Gastrocnemius medialis (tissue), 4 donors: Measurements from ENCODE around the gene MAD2L1.

Source experiments
- CTCF ChIP-seq, 5 experiments: fragments of 450-650 bp in 3 of 5; fragments of 200-600 bp in 2 of 5; sonication (generic) in 2 of 5; IDR thresholded peaks in 4 of 5; conservative IDR thresholded peaks in 1 of 5; 1 replicate in 4 of 5; 2 replicates in 1 of 5; pipeline ENCODE4 v1.5.1; 2016 to 2019; ENCODE audit warnings: antibody characterized with exemption in 5 of 5, mild to moderate bottlenecking in 3 of 5, moderate library complexity in 3 of 5
- POLR2A ChIP-seq, 2 donors: fragments of 450-650 bp; IDR thresholded peaks; one replicate each; pipeline ENCODE4 v1.6.1; 2017; ENCODE audit warnings: antibody characterized with exemption in 2 of 2, mild to moderate bottlenecking in 2 of 2, moderate library complexity in 2 of 2

- no peak for TF ChIP-seq CTCF (IDR thresholded peaks at IDR 0.05 in 4 of 5, conservative IDR thresholded peaks at IDR 0.05 in 1 of 5)
- TF ChIP-seq POLR2A (IDR thresholded peaks at IDR 0.05): no peak
Measured at GRCh38 chr4:120111745-120112144, 45.1 kb upstream of the MAD2L1 start.
